HUES6 (cell line): ENCODE results near the gene CA5A.
"Not testable (repeated sequence)": the region's sequence is repeated elsewhere in the genome, so short reads cannot be mapped to it uniquely, and the experiment has no call there.

Source experiments
- H3K27ac ChIP-seq: 2 replicates; pipeline ENCODE4 v1.7.0; 2013; ENCODE audit warnings: low read depth, mild to moderate bottlenecking, low read length, inconsistent platforms
- H3K27me3 ChIP-seq: 2 replicates; pipeline ENCODE4 v1.6.1; 2013; ENCODE audit warnings: low read length; ENCODE audit not compliant: control insufficient read depth, insufficient read depth
- H3K36me3 ChIP-seq: 2 replicates; pipeline ENCODE4 v1.6.1; 2013; ENCODE audit warnings: low read length; ENCODE audit not compliant: control insufficient read depth, insufficient read depth
- H3K4me1 ChIP-seq: 2 replicates; pipeline ENCODE4 v1.6.1; 2013; ENCODE audit warnings: low read length; ENCODE audit not compliant: control insufficient read depth, insufficient read depth
- H3K4me3 ChIP-seq: 2 replicates; pipeline ENCODE4 v1.5.1; 2013; ENCODE audit warnings: low read depth, low read length
- H3K9ac ChIP-seq: one replicate; pipeline ENCODE4 v1.6.1; 2013; ENCODE audit warnings: mild to moderate bottlenecking, low read length
- H3K9me3 ChIP-seq: 2 replicates; pipeline ENCODE4 v1.6.1; 2013; ENCODE audit warnings: low read depth, low read length; ENCODE audit not compliant: control insufficient read depth, insufficient read depth

The CA5A gene

GRCh38 chr16:87947356-87948118 is 11.2 kb upstream of the CA5A start:
- H3K27me3 ChIP-seq = no peaks in the 10 kb centered on the region
- no peak overlapping the region for H3K27ac ChIP-seq
- H3K4me1 ChIP-seq = peaks cover 5% of the 10 kb centered on the region
- no peaks in the 10 kb centered on the region for H3K9me3 ChIP-seq
- H3K9ac ChIP-seq = no peak overlapping the region
- H3K36me3 ChIP-seq = no peaks in the 10 kb centered on the region
- no peak overlapping the region for H3K4me3 ChIP-seq

- no peak overlapping the region for H3K27ac ChIP-seq
- H3K36me3 ChIP-seq = no peaks in the 10 kb centered on the region
- H3K9ac ChIP-seq = no peak overlapping the region
- H3K27me3 ChIP-seq = no peaks in the 10 kb centered on the region
- peaks cover 5% of the 10 kb centered on the region; the same call in 1 of the 2 replicates for H3K4me1 ChIP-seq
- no peaks in the 10 kb centered on the region for H3K9me3 ChIP-seq
- no peak overlapping the region for H3K4me3 ChIP-seq
Observed at GRCh38 chr16:87946596-87947347, 10.4 kb upstream of the CA5A start.

- peaks cover 5% of the 10 kb centered on the region; the same call in 1 of the 2 replicates for H3K4me1 ChIP-seq
- H3K4me3 ChIP-seq = no peak overlapping the region
- no peak overlapping the region for H3K27ac ChIP-seq
- no peaks in the 10 kb centered on the region for H3K27me3 ChIP-seq
- no peaks in the 10 kb centered on the region for H3K9me3 ChIP-seq
- no peaks in the 10 kb centered on the region for H3K36me3 ChIP-seq
- H3K9ac ChIP-seq = no peak overlapping the region
Observed at GRCh38 chr16:87945351-87946042, 9.2 kb upstream of the CA5A start.

- H3K4me1 ChIP-seq = peaks cover 5% of the 10 kb centered on the region; the same call in 1 of the 2 replicates
Observed at GRCh38 chr16:87942680-87943079, 6.4 kb upstream of the CA5A start.

GRCh38 chr16:87939562-87940423 is 3.5 kb upstream of the CA5A start:
- H3K9me3 ChIP-seq = no peaks in the 10 kb centered on the region
- H3K27ac ChIP-seq = no peak overlapping the region
- H3K27me3 ChIP-seq = no peaks in the 10 kb centered on the region
- no peaks in the 10 kb centered on the region for H3K4me1 ChIP-seq
- H3K9ac ChIP-seq = no peak overlapping the region
- H3K4me3 ChIP-seq = no peak overlapping the region
- H3K36me3 ChIP-seq = no peaks in the 10 kb centered on the region

More at GRCh38 chr16:87942680-87943079, 6.4 kb upstream of the CA5A start:
- H3K9ac ChIP-seq = no peak overlapping the region
- no peaks in the 10 kb centered on the region for H3K36me3 ChIP-seq
- no peaks in the 10 kb centered on the region for H3K9me3 ChIP-seq
- H3K27me3 ChIP-seq = no peaks in the 10 kb centered on the region
- no peak overlapping the region for H3K27ac ChIP-seq
- no peak overlapping the region for H3K4me3 ChIP-seq

- Histone ChIP-seq H3K4me1 (no peaks in the 10 kb centered on the region), H3K9me3 (no peaks in the 10 kb centered on the region), H3K27ac (no peak overlapping the region), H3K4me3 (no peak overlapping the region), H3K9ac (no peak overlapping the region), H3K27me3 (no peaks in the 10 kb centered on the region), H3K36me3 (no peaks in the 10 kb centered on the region)
Observed at GRCh38 chr16:87938412-87938949, 2.2 kb upstream of the CA5A start.

GRCh38 chr16:87937231-87937542 is 858 bp upstream of the CA5A start:
- H3K4me1 ChIP-seq, H3K27me3 ChIP-seq, H3K36me3 ChIP-seq, H3K27ac ChIP-seq, H3K9me3 ChIP-seq, H3K9ac ChIP-seq, H3K4me3 ChIP-seq: not testable (repeated sequence)

- not testable (repeated sequence) for H3K4me1 ChIP-seq, H3K4me3 ChIP-seq, H3K27me3 ChIP-seq, H3K9me3 ChIP-seq, H3K9ac ChIP-seq, H3K36me3 ChIP-seq, H3K27ac ChIP-seq
Observed at GRCh38 chr16:87936016-87936374, 334 bp downstream of the CA5A start.

GRCh38 chr16:87934752-87935425 is 1.4 kb downstream of the CA5A start:
- H3K36me3 ChIP-seq, H3K4me3 ChIP-seq, H3K9me3 ChIP-seq, H3K9ac ChIP-seq, H3K27ac ChIP-seq, H3K4me1 ChIP-seq, H3K27me3 ChIP-seq: not testable (repeated sequence)

- no peak overlapping the region for H3K4me3 ChIP-seq
- no peaks in the 10 kb centered on the region for H3K27me3 ChIP-seq
- H3K36me3 ChIP-seq = no peaks in the 10 kb centered on the region
- no peak overlapping the region for H3K27ac ChIP-seq
- H3K4me1 ChIP-seq = no peaks in the 10 kb centered on the region
- H3K9ac ChIP-seq = no peak overlapping the region
- no peaks in the 10 kb centered on the region for H3K9me3 ChIP-seq
Observed at GRCh38 chr16:87933140-87933495, 3.2 kb downstream of the CA5A start.
